ENCODE data around the gene PIGZ. TPM values are rescaled to one million over a fixed set of nuclear protein-coding genes. Genes with fewer than 3 reads are reported as not detected.

Gene PIGZ
- polyA plus RNA-seq, 1 experiment: 7.0 TPM

GRCh38 chr3:196975349-196975748, 6.7 kb upstream of the PIGZ start:
- CTCF ChIA-PET: interaction anchor here (1.2 kb wide), 1 partner anchor 27 kb away, joined by 4 read pairs; no protein-coding TSS in a partner anchor
- no peak for TF ChIP-seq CTCF (IDR thresholded peaks at IDR 0.05; ENCODE audit: insufficient read depth, low read depth, low read length)
- Histone ChIP-seq H3K27me3 (ENCODE audit: control insufficient read depth, insufficient read depth, low read length) (no peaks in the 10 kb centered on the region; the same call in 1 of the 2 replicates), H3K36me3 (ENCODE audit: control insufficient read depth, insufficient read depth, low read length) (no peaks in the 10 kb centered on the region), H3K4me3 (ENCODE audit: low read depth, low read length) (no peak overlapping the region)
- no peak for DNase-seq (ENCODE audit: low read depth)
- POLR2A ChIA-PET: no interaction called here

GRCh38 chr3:196974661-196975060, 6.0 kb upstream of the PIGZ start:
- DNase-seq (ENCODE audit: low read depth): no peak
- TF ChIP-seq CTCF (IDR thresholded peaks at IDR 0.05; ENCODE audit: insufficient read depth, low read depth, low read length): no peak
- CTCF ChIA-PET: no interaction called here
- H3K27me3 ChIP-seq (ENCODE audit: control insufficient read depth, insufficient read depth, low read length): no peaks in the 10 kb centered on the region; the same call in 1 of the 2 replicates
- H3K36me3 ChIP-seq (ENCODE audit: control insufficient read depth, insufficient read depth, low read length): no peaks in the 10 kb centered on the region
- H3K4me3 ChIP-seq (ENCODE audit: low read depth, low read length): no peak overlapping the region
- POLR2A ChIA-PET: no interaction called here

DNA sequence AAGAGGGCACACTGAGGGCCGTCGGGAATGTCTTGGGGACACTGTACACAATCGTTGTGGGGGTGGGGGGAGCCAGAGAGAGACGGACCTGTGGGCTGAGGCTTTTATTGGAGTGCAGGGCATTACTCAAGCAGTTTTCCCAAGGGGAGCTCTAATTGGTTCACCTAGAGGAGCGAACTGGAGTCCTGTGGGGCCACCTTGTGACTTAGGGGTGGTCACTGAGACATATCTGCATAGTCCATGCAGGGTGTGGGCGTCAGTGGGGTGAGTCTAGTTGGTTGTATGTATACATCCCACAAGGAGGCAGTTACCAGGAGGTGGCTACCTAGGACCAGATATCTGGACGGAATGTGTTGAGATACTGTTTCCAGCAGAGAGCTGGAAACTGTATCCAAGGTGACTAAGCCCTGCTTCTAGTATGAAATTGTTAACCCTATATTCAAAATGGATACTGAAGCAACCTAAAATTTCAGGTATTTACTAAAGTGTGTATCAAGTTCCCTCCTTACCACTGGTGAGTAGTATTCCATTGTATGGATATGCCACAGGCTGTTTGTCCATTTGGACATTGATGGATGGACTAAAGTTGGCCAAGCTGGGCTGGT, 2.6 kb upstream of the PIGZ start:
- no peaks in the 10 kb centered on the region for H3K36me3 ChIP-seq (ENCODE audit: control insufficient read depth, insufficient read depth, low read length)
- POLR2A ChIA-PET: no interaction called here
- H3K27me3 ChIP-seq (ENCODE audit: control insufficient read depth, insufficient read depth, low read length): no peaks in the 10 kb centered on the region; the same call in 1 of the 2 replicates
- CTCF ChIA-PET: interaction anchor here (0.7 to 3.1 kb wide), 3 partner anchors 13 to 134 kb away, joined by 3 to 16 read pairs (median 4); partner anchors contain the start of gene NCBP2
- H3K4me3 ChIP-seq (ENCODE audit: low read depth, low read length): no peak overlapping the region
- TF ChIP-seq CTCF (IDR thresholded peaks at IDR 0.05; ENCODE audit: insufficient read depth, low read depth, low read length): no peak
- no peak for DNase-seq (ENCODE audit: low read depth)

DNA sequence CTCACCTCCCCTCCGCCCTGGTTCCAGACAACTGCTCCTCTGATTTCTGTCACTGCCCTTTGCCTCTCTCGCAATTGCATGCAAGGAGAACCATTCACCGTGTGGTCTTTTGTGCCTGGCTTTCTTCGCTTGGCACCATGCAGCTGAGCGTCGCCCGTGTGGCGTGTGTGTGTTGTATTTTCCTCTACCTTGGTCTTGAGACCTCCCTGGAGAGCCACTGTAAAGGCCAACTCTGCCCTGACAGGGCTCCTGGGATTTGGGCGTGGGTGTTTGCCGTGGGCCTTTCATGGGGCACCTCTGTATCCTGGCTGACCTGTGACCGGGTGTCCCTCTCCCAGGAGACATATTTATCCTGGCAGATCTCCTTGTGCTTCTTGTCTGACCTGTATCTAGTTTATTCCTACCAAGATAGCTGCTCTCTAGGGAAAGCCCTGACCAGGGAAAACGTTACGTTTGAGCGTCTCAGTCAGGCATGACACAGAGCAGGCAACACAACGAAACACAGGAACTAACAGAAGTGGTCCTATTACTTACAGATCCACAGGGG, 2.0 kb upstream of the PIGZ start:
- TF ChIP-seq CTCF (IDR thresholded peaks at IDR 0.05; ENCODE audit: insufficient read depth, low read depth, low read length): no peak; the same call in 1 of the 2 replicates
- ChIA-PET POLR2A (no interaction called here), CTCF (interaction anchor here (0.6 to 3.1 kb wide), 5 partner anchors 8 to 304 kb away, joined by 3 to 16 read pairs (median 3); partner anchors contain the start of gene NCBP2)
- H3K4me3 ChIP-seq (ENCODE audit: low read depth, low read length): no peak overlapping the region
- H3K36me3 ChIP-seq (ENCODE audit: control insufficient read depth, insufficient read depth, low read length): no peaks in the 10 kb centered on the region
- H3K27me3 ChIP-seq (ENCODE audit: control insufficient read depth, insufficient read depth, low read length): no peaks in the 10 kb centered on the region; the same call in 1 of the 2 replicates
- no peak for DNase-seq (ENCODE audit: low read depth)

- POLR2A ChIA-PET: no interaction called here
- no peak for DNase-seq (ENCODE audit: low read depth)
- TF ChIP-seq CTCF (IDR thresholded peaks at IDR 0.05; ENCODE audit: insufficient read depth, low read depth, low read length): no peak
- H3K4me3 ChIP-seq (ENCODE audit: low read depth, low read length): peak overlapping the region; percentile 68
- CTCF ChIA-PET: interaction anchor here (0.6 to 3.1 kb wide), 5 partner anchors 9 to 304 kb away, joined by 3 to 16 read pairs (median 3); no protein-coding TSS in a partner anchor
- no peaks in the 10 kb centered on the region for H3K36me3 ChIP-seq (ENCODE audit: control insufficient read depth, insufficient read depth, low read length)
- H3K27me3 ChIP-seq (ENCODE audit: control insufficient read depth, insufficient read depth, low read length): no peaks in the 10 kb centered on the region; the same call in 1 of the 2 replicates
Observed at GRCh38 chr3:196969660-196970546, 1.3 kb upstream of the PIGZ start.

All from BJ (cell line).